HEK293T (cell line): ENCODE results near the gene HTT.

Source experiments
- BHLHE40 ChIP-seq: fragments of 450-650 bp; IDR thresholded peaks from 2 replicates; pipeline ENCODE4 v1.6.1; 2016; ENCODE audit warnings: mild to moderate bottlenecking, moderate library complexity, borderline replicate concordance
- SUZ12 ChIP-seq: fragments of 450-650 bp; IDR thresholded peaks from 2 replicates; pipeline ENCODE4 v1.6.1; 2016; ENCODE audit warnings: mild to moderate bottlenecking

- no peak for TF ChIP-seq SUZ12
- no peak for TF ChIP-seq BHLHE40
Measured at GRCh38 chr4:3212391-3213105, 138.1 kb downstream of the HTT start.
